Right lobe of liver (tissue), 6 donors: Measurements from ENCODE around the gene PDZRN4. TPM values are rescaled to one million over a fixed set of nuclear protein-coding genes. Genes with fewer than 3 reads are reported as not detected.

Experiments
- ATAC-seq, 4 donors: fragments of 200-7000 bp; cut with Tn5 transposase; one replicate each; pipeline ENCODE4 v1.9.1; 2020; ENCODE audit warnings: mild to moderate bottlenecking in 4 of 4, moderate library complexity in 4 of 4
- DNase-seq, 3 donors: peaks; one replicate each; pipeline ENCODE4 v3.0.0-alpha.2; 2020
- H3K27ac ChIP-seq, 3 donors: fragments of 200-600 bp; one replicate each; pipeline ENCODE4 v1.8.0; 2022
- H3K27me3 ChIP-seq, 2 donors: fragments of 200-600 bp; one replicate each; pipeline ENCODE4 v1.8.0; 2022
- H3K36me3 ChIP-seq, 4 donors: fragments of 200-600 bp; sonication (generic) in 1 of 4; one replicate each; pipeline versions ENCODE4 v1.5.1 to v1.8.0; 2017 to 2022; ENCODE audit warnings: control low read depth in 1 of 4
- H3K4me1 ChIP-seq, 4 donors: fragments of 200-600 bp; sonication (generic) in 1 of 4; one replicate each; pipeline versions ENCODE4 v1.5.1 to v1.8.0; 2017 to 2022; ENCODE audit warnings: control low read depth in 1 of 4
- H3K4me3 ChIP-seq, 3 donors: fragments of 200-600 bp; one replicate each; pipeline ENCODE4 v1.8.0; 2022
- H3K9me3 ChIP-seq, 4 donors: fragments of 200-600 bp; sonication (generic) in 1 of 4; one replicate each; pipeline versions ENCODE4 v1.5.1 to v1.8.0; 2017 to 2022; ENCODE audit warnings: control low read depth in 1 of 4
- CTCF ChIP-seq, 4 donors: fragments of 200-600 bp in 3 of 4; fragments of 450-650 bp in 1 of 4; IDR thresholded peaks; one replicate each; pipeline versions ENCODE4 v1.5.1 to v1.8.0; 2016 to 2022; ENCODE audit warnings: antibody characterized with exemption in 4 of 4, mild to moderate bottlenecking in 2 of 4
- POLR2A ChIP-seq: fragments of 450-650 bp; IDR thresholded peaks from one replicate; pipeline ENCODE4 v1.6.1; 2017; ENCODE audit warnings: antibody characterized with exemption, mild to moderate bottlenecking
- WGBS: methylation state at CpG from one replicate; pipeline ENCODE4 v1.1.6; 2018; ENCODE audit warnings: low coverage, low lambda C conversion rate; ENCODE audit not compliant: insufficient coverage; ENCODE audit errors: missing lambda C conversion rate; 5-methylcytosine and 5-hydroxymethylcytosine counted together
- intact Hi-C, 2 donors: fragments of 100-400 bp; cut with DNase I; formaldehyde crosslinking; loops; one replicate each; pipeline versions ENCODE4 v1.11.2 to v1.14.1; 2022
- total RNA-seq, 6 experiments: library from RNA; depleted of rRNA in 2 of 6; stranded (reverse); fragments of >200 nt in 2 of 6; fragmentation: NEBNext Ultra II Directional in 3 of 6; extraction: Animal tissue kit (Norgen Biotek cat#: 25700) in 3 of 6; gene quantifications; one replicate each; pipeline versions ENCODE4 v1.1.0 to v1.2.4, GENCODE V29; 2016 to 2023
- donor health status: DM: no; HTN: yes; CAD: no.
- donor health status: DM: no; HTN: no; CAD: no.
- donor health status: DM: no; HTN: no; CAD: no.
- donor health status: DM: no; HTN: yes; CAD: no.
- donor health status: DM: no; HTN: yes; CAD: no.

Gene PDZRN4
- total RNA-seq, 6 experiments from 2014 or later, result 0.12 to 0.49 (median 0.42) TPM; not detected in 1

- WGBS, result 22% methylated on average over 1 of the region's 1 CpG
- no peak for ATAC-seq
- no peak overlapping the region for H3K27ac ChIP-seq
- intact Hi-C loops, result no loop called here
- no peaks in the 10 kb centered on the region for H3K36me3 ChIP-seq
- no peaks in the 10 kb centered on the region for H3K4me1 ChIP-seq
- TF ChIP-seq CTCF (IDR thresholded peaks at IDR 0.05) (no peak), POLR2A (no peak)
- H3K27me3 ChIP-seq, result no peaks in the 10 kb centered on the region
- no peak overlapping the region for H3K4me3 ChIP-seq
- DNase-seq, result no peak
- H3K9me3 ChIP-seq, result no peaks in the 10 kb centered on the region
Measured at GRCh38 chr12:41225179-41225578, 37.1 kb downstream of the PDZRN4 start.

GRCh38 chr12:41228066-41228820 lies 40.1 kb downstream of the PDZRN4 start:
- DNase-seq, result no peak
- intact Hi-C loops, result no loop called here
- no peak overlapping the region for H3K4me3 ChIP-seq
- no peak overlapping the region for H3K27ac ChIP-seq
- TF ChIP-seq POLR2A (no peak), CTCF (IDR thresholded peaks at IDR 0.05) (no peak)
- ATAC-seq, result no peak
- H3K4me1 ChIP-seq, result no peaks in the 10 kb centered on the region
- WGBS, result 33% methylated on average over 3 of the region's 3 CpGs
- no peaks in the 10 kb centered on the region for H3K9me3 ChIP-seq
- H3K36me3 ChIP-seq, result no peaks in the 10 kb centered on the region
- H3K27me3 ChIP-seq, result no peaks in the 10 kb centered on the region

GRCh38 chr12:41230756-41231155 lies 42.6 kb downstream of the PDZRN4 start:
- TF ChIP-seq POLR2A, result no peak
- intact Hi-C loops, result no loop called here
- Histone ChIP-seq H3K4me1 (no peaks in the 10 kb centered on the region), H3K36me3 (no peaks in the 10 kb centered on the region), H3K27ac (no peak overlapping the region), H3K9me3 (no peaks in the 10 kb centered on the region), H3K27me3 (no peaks in the 10 kb centered on the region), H3K4me3 (no peak overlapping the region)
- DNase-seq (no peak), ATAC-seq (no peak)
- WGBS, result 50% methylated on average over 1 of the region's 1 CpG

GRCh38 chr12:41234692-41235091 lies 46.6 kb downstream of the PDZRN4 start:
- H3K4me1 ChIP-seq, result no peaks in the 10 kb centered on the region
- no peak overlapping the region for H3K4me3 ChIP-seq
- WGBS, result 14% methylated on average over 4 of the region's 4 CpGs
- H3K36me3 ChIP-seq, result no peaks in the 10 kb centered on the region
- TF ChIP-seq CTCF (IDR thresholded peaks at IDR 0.05), result no peak
- TF ChIP-seq POLR2A, result no peak
- H3K27ac ChIP-seq, result no peak overlapping the region
- intact Hi-C loops, result no loop called here
- ATAC-seq (no peak), DNase-seq (no peak)
- H3K27me3 ChIP-seq, result no peaks in the 10 kb centered on the region
- no peaks in the 10 kb centered on the region for H3K9me3 ChIP-seq

- WGBS, result 16% methylated on average over 2 of the region's 2 CpGs
- H3K4me1 ChIP-seq, result no peaks in the 10 kb centered on the region
- TF ChIP-seq CTCF (IDR thresholded peaks at IDR 0.05), result no peak
- TF ChIP-seq POLR2A, result no peak
- no peak for ATAC-seq
- no peak overlapping the region for H3K4me3 ChIP-seq
- H3K27me3 ChIP-seq, result no peaks in the 10 kb centered on the region
- no peaks in the 10 kb centered on the region for H3K36me3 ChIP-seq
- no peaks in the 10 kb centered on the region for H3K9me3 ChIP-seq
- intact Hi-C loops, result no loop called here
- no peak for DNase-seq
- no peak overlapping the region for H3K27ac ChIP-seq
Measured at GRCh38 chr12:41242603-41243002, 54.5 kb downstream of the PDZRN4 start.
